Calu3 (cell line): ENCODE results near the gene FZD10. TPM values are rescaled to one million over a fixed set of nuclear protein-coding genes. Genes with fewer than 3 reads are reported as not detected.

Source experiments
- BruUV-seq: library from RNA; stranded (reverse); fragments of 400-500 nt; replicated peaks from 2 replicates; lab custom pipeline; 2021; lab: Mats Ljungman, UMichigan
- CTCF ChIA-PET: fragments of 300-600 bp; sonication (Branson Sonifier 250); formaldehyde crosslinking; loops from one replicate; lab custom pipeline; 2022; ENCODE audit warnings: antibody characterized with exemption; lab: Charles Lee
- DNase-seq: peaks from one replicate; pipeline ENCODE4 v3.0.0; 2022
- H3K27ac Mint-ChIP-seq: one replicate; pipeline ENCODE4 v1.8.0; 2022; ENCODE audit warnings: mixed read lengths; ENCODE audit not compliant: unreplicated experiment
- H3K27me3 Mint-ChIP-seq: one replicate; pipeline ENCODE4 v1.8.0; 2022; ENCODE audit warnings: mixed read lengths; ENCODE audit not compliant: unreplicated experiment
- H3K36me3 Mint-ChIP-seq: one replicate; pipeline ENCODE4 v1.8.0; 2022; ENCODE audit warnings: mild to moderate bottlenecking, moderate library complexity, mixed read lengths; ENCODE audit not compliant: insufficient read depth, unreplicated experiment
- H3K4me1 Mint-ChIP-seq: one replicate; pipeline ENCODE4 v1.8.0; 2022; ENCODE audit warnings: mild to moderate bottlenecking, low read depth, mixed read lengths; ENCODE audit not compliant: unreplicated experiment
- H3K4me3 Mint-ChIP-seq: one replicate; pipeline ENCODE4 v1.8.0; 2022; ENCODE audit warnings: mild to moderate bottlenecking, low read depth, moderate library complexity, mixed read lengths; ENCODE audit not compliant: unreplicated experiment
- H3K9me3 Mint-ChIP-seq: one replicate; pipeline ENCODE4 v1.8.0; 2022; ENCODE audit warnings: low read depth, mixed read lengths; ENCODE audit not compliant: unreplicated experiment
- CTCF ChIP-seq: fragments of 200-600 bp; IDR thresholded peaks from one replicate; pipeline ENCODE4 v1.8.0; 2022; ENCODE audit warnings: antibody characterized with exemption; ENCODE audit not compliant: unreplicated experiment
- intact Hi-C: fragments of 100-400 bp; cut with micrococcal nuclease; formaldehyde crosslinking; loops from one replicate; pipeline ENCODE4 v1.10.0; 2022; ENCODE audit not compliant: unreplicated experiment
- total RNA-seq: library from RNA; stranded (reverse); gene quantifications from 2 replicates; pipeline ENCODE4 v1.2.3, GENCODE V29; 2022

FZD10 gene
- total RNA-seq, 1 experiment from 2014 or later: not detected

- Mint-ChIP-seq H3K4me3 (no peak overlapping the region), H3K4me1 (no peaks in the 10 kb centered on the region), H3K36me3 (no peaks in the 10 kb centered on the region), H3K27ac (no peak overlapping the region), H3K9me3 (peaks cover 12% of the 10 kb centered on the region), H3K27me3 (no peaks in the 10 kb centered on the region)
- intact Hi-C loops: no loop called here
- no TSS peak for BruUV-seq
- no peak for DNase-seq
- CTCF ChIA-PET: no interaction called here
- TF ChIP-seq CTCF: no peak
Observed at GRCh38 chr12:130141901-130142683, 20.2 kb upstream of the FZD10 start.

GRCh38 chr12:130142736-130143135, 19.5 kb upstream of the FZD10 start:
- intact Hi-C loops: no loop called here
- H3K27ac Mint-ChIP-seq: no peak overlapping the region
- no peaks in the 10 kb centered on the region for H3K36me3 Mint-ChIP-seq
- TF ChIP-seq CTCF: no peak
- BruUV-seq: no TSS peak
- no peaks in the 10 kb centered on the region for H3K27me3 Mint-ChIP-seq
- H3K4me1 Mint-ChIP-seq: no peaks in the 10 kb centered on the region
- no peak overlapping the region for H3K4me3 Mint-ChIP-seq
- H3K9me3 Mint-ChIP-seq: peaks cover 10% of the 10 kb centered on the region
- CTCF ChIA-PET: no interaction called here
- DNase-seq: no peak

GRCh38 chr12:130143136-130143535, 19.1 kb upstream of the FZD10 start:
- TF ChIP-seq CTCF: no peak
- BruUV-seq: no TSS peak
- CTCF ChIA-PET: no interaction called here
- Mint-ChIP-seq H3K9me3 (peaks cover 10% of the 10 kb centered on the region), H3K4me1 (no peaks in the 10 kb centered on the region), H3K36me3 (no peaks in the 10 kb centered on the region), H3K4me3 (no peak overlapping the region), H3K27ac (no peak overlapping the region), H3K27me3 (no peaks in the 10 kb centered on the region)
- intact Hi-C loops: no loop called here
- no peak for DNase-seq

GRCh38 chr12:130144256-130144655, 18.0 kb upstream of the FZD10 start:
- intact Hi-C loops: no loop called here
- Mint-ChIP-seq H3K4me3 (no peak overlapping the region), H3K9me3 (peaks cover 6% of the 10 kb centered on the region), H3K36me3 (no peaks in the 10 kb centered on the region), H3K4me1 (no peaks in the 10 kb centered on the region), H3K27ac (no peak overlapping the region), H3K27me3 (no peaks in the 10 kb centered on the region)
- TF ChIP-seq CTCF: no peak
- DNase-seq: no peak
- CTCF ChIA-PET: no interaction called here
- no TSS peak for BruUV-seq
